SK-N-SH treated with all-trans-retinoic acid at 6 μM for 48 hours (cell line): ENCODE data around the gene BCAR3.

Source experiments
- ATAC-seq: fragments of 200-7000 bp; cut with Tn5 transposase; 3 replicates; pipeline ENCODE4 v1.9.1; 2020; ENCODE audit warnings: mild to moderate bottlenecking, moderate library complexity
- BACH2 ChIP-seq: fragments of 250-450 bp; sonication (Bioruptor Pico); IDR thresholded peaks from 2 replicates; pipeline ENCODE4 v1.9.0; 2021; ENCODE audit warnings: mild to moderate bottlenecking, borderline replicate concordance
- CREB5 ChIP-seq: fragments of 250-450 bp; sonication (Bioruptor Pico); IDR thresholded peaks from 2 replicates; pipeline ENCODE4 v1.5.1; 2020; ENCODE audit warnings: low read depth, mild to moderate bottlenecking, moderate library complexity
- CSDC2 ChIP-seq: fragments of 250-450 bp; sonication (Bioruptor Pico); IDR thresholded peaks from 2 replicates; pipeline ENCODE4 v1.5.0; 2020; ENCODE audit warnings: mild to moderate bottlenecking, moderate library complexity
- CSRNP3 ChIP-seq: fragments of 250-450 bp; sonication (Bioruptor Pico); IDR thresholded peaks from 2 replicates; pipeline ENCODE4 v1.5.1; 2021; ENCODE audit warnings: mild to moderate bottlenecking, moderate library complexity
- ESRRG ChIP-seq: fragments of 250-450 bp; sonication (Bioruptor Pico); IDR thresholded peaks from 2 replicates; pipeline ENCODE4 v1.6.1; 2021; ENCODE audit warnings: mild to moderate bottlenecking
- GLIS3 ChIP-seq: fragments of 250-450 bp; sonication (Bioruptor Pico); IDR thresholded peaks from 2 replicates; pipeline ENCODE4 v1.5.0; 2020; ENCODE audit warnings: mild to moderate bottlenecking, moderate library complexity
- ISL1 ChIP-seq: fragments of 250-450 bp; sonication (Bioruptor Pico); IDR thresholded peaks from 2 replicates; pipeline ENCODE4 v2.1.2; 2022; ENCODE audit warnings: mild to moderate bottlenecking, moderate library complexity
- POU6F1 ChIP-seq: fragments of 250-450 bp; sonication (Bioruptor Pico); IDR thresholded peaks from 2 replicates; pipeline ENCODE4 v1.8.0; 2021; ENCODE audit warnings: low read depth, mild to moderate bottlenecking, moderate library complexity, borderline replicate concordance
- PPARA ChIP-seq: fragments of 250-450 bp; sonication (Bioruptor Pico); IDR thresholded peaks from 2 replicates; pipeline ENCODE4 v1.5.0; 2020; ENCODE audit warnings: mild to moderate bottlenecking, borderline replicate concordance
- RARB ChIP-seq: fragments of 250-450 bp; sonication (Bioruptor Pico); IDR thresholded peaks from 2 replicates; pipeline ENCODE4 v1.8.0; 2021; ENCODE audit warnings: mild to moderate bottlenecking, moderate library complexity
- SNAI2 ChIP-seq: fragments of 250-450 bp; sonication (Bioruptor Pico); IDR thresholded peaks from 2 replicates; pipeline ENCODE4 v1.5.0; 2020; ENCODE audit warnings: mild to moderate bottlenecking, moderate library complexity
- TCF4 ChIP-seq: fragments of 250-450 bp; sonication (Bioruptor Pico); IDR thresholded peaks from 2 replicates; pipeline ENCODE4 v1.8.0; 2021; ENCODE audit warnings: mild to moderate bottlenecking, moderate library complexity, borderline replicate concordance
- TOX ChIP-seq: fragments of 250-450 bp; sonication (Bioruptor Pico); IDR thresholded peaks from 2 replicates; pipeline ENCODE4 v1.8.0; 2021; ENCODE audit warnings: mild to moderate bottlenecking, moderate library complexity, borderline replicate concordance
- ZC3H10 ChIP-seq: fragments of 250-450 bp; sonication (Bioruptor Pico); IDR thresholded peaks from 2 replicates; pipeline ENCODE4 v1.5.1; 2021; ENCODE audit warnings: mild to moderate bottlenecking, moderate library complexity
- ZFP3 ChIP-seq: fragments of 250-450 bp; sonication (Bioruptor Pico); IDR thresholded peaks from 2 replicates; pipeline ENCODE4 v1.5.0; 2020; ENCODE audit warnings: mild to moderate bottlenecking, moderate library complexity
- ZFP30 ChIP-seq: fragments of 450-650 bp; formaldehyde crosslinking; IDR thresholded peaks from 2 replicates; pipeline ENCODE4 v1.5.0; 2022; ENCODE audit warnings: mild to moderate bottlenecking, moderate library complexity
- ZNF565 ChIP-seq: fragments of 450-650 bp; formaldehyde crosslinking; conservative IDR thresholded peaks from 2 replicates; pipeline ENCODE4 v1.5.0; 2020; ENCODE audit warnings: low read depth, mild to moderate bottlenecking, moderate library complexity
- ZNF70 ChIP-seq: fragments of 450-650 bp; formaldehyde crosslinking; IDR thresholded peaks from 2 replicates; pipeline ENCODE4 v1.5.0; 2020; ENCODE audit warnings: mild to moderate bottlenecking, moderate library complexity
- ZNF8 ChIP-seq: fragments of 450-650 bp; formaldehyde crosslinking; IDR thresholded peaks from 2 replicates; pipeline ENCODE4 v1.5.0; 2020; ENCODE audit warnings: mild to moderate bottlenecking, moderate library complexity
- TF ChIP-seq, protein P1 (sequence below): fragments of 250-450 bp; sonication (Bioruptor Pico); IDR thresholded peaks from 2 replicates; pipeline ENCODE4 v1.8.0; 2020; ENCODE audit warnings: mild to moderate bottlenecking, moderate library complexity, borderline replicate concordance
- TF ChIP-seq, protein P2 (sequence below): fragments of 250-450 bp; sonication (Bioruptor Pico); IDR thresholded peaks from 2 replicates; pipeline ENCODE4 v1.5.0; 2020; ENCODE audit warnings: mild to moderate bottlenecking, moderate library complexity

The BCAR3 gene

GRCh38 chr1:93605812-93606512, 75.7 kb downstream of the BCAR3 start:
- TF ChIP-seq, protein P1, sequence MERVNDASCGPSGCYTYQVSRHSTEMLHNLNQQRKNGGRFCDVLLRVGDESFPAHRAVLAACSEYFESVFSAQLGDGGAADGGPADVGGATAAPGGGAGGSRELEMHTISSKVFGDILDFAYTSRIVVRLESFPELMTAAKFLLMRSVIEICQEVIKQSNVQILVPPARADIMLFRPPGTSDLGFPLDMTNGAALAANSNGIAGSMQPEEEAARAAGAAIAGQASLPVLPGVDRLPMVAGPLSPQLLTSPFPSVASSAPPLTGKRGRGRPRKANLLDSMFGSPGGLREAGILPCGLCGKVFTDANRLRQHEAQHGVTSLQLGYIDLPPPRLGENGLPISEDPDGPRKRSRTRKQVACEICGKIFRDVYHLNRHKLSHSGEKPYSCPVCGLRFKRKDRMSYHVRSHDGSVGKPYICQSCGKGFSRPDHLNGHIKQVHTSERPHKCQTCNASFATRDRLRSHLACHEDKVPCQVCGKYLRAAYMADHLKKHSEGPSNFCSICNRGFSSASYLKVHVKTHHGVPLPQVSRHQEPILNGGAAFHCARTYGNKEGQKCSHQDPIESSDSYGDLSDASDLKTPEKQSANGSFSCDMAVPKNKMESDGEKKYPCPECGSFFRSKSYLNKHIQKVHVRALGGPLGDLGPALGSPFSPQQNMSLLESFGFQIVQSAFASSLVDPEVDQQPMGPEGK = no peak
- ATAC-seq = peak; percentile 69

- no peak for TF ChIP-seq SNAI2
- TF ChIP-seq GLIS3 = no peak
- TF ChIP-seq, protein P1 = no peak
- TF ChIP-seq ZFP30 (CRISPR knock-in tag) = no peak
- TF ChIP-seq RARB (CRISPR knock-in tag) = no peak
- TF ChIP-seq PPARA = no peak
- no peak for TF ChIP-seq ZC3H10 (CRISPR knock-in tag)
- TF ChIP-seq ESRRG = no peak
- TF ChIP-seq ZNF70 (CRISPR knock-in tag) = no peak
- no peak for TF ChIP-seq CSRNP3 (CRISPR knock-in tag)
- TF ChIP-seq POU6F1 (CRISPR knock-in tag) = no peak
- TF ChIP-seq ZNF565 = no peak
- TF ChIP-seq TOX (CRISPR knock-in tag) = no peak
- TF ChIP-seq ZNF8 = no peak
- TF ChIP-seq CSDC2 (CRISPR knock-in tag) = no peak
- TF ChIP-seq ZFP3 (CRISPR knock-in tag) = no peak
- TF ChIP-seq, protein P2, sequence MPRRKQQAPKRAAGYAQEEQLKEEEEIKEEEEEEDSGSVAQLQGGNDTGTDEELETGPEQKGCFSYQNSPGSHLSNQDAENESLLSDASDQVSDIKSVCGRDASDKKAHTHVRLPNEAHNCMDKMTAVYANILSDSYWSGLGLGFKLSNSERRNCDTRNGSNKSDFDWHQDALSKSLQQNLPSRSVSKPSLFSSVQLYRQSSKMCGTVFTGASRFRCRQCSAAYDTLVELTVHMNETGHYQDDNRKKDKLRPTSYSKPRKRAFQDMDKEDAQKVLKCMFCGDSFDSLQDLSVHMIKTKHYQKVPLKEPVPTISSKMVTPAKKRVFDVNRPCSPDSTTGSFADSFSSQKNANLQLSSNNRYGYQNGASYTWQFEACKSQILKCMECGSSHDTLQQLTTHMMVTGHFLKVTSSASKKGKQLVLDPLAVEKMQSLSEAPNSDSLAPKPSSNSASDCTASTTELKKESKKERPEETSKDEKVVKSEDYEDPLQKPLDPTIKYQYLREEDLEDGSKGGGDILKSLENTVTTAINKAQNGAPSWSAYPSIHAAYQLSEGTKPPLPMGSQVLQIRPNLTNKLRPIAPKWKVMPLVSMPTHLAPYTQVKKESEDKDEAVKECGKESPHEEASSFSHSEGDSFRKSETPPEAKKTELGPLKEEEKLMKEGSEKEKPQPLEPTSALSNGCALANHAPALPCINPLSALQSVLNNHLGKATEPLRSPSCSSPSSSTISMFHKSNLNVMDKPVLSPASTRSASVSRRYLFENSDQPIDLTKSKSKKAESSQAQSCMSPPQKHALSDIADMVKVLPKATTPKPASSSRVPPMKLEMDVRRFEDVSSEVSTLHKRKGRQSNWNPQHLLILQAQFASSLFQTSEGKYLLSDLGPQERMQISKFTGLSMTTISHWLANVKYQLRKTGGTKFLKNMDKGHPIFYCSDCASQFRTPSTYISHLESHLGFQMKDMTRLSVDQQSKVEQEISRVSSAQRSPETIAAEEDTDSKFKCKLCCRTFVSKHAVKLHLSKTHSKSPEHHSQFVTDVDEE = no peak
- no peak for TF ChIP-seq CREB5
- no peak for TF ChIP-seq TCF4 (CRISPR knock-in tag)
- no peak for TF ChIP-seq ISL1 (CRISPR knock-in tag)
- no peak for ATAC-seq
Measured at GRCh38 chr1:93605026-93605568, 76.5 kb downstream of the BCAR3 start.

GRCh38 chr1:93604411-93604810, 77.2 kb downstream of the BCAR3 start:
- ATAC-seq = no peak

More at GRCh38 chr1:93604411-93604810, 77.2 kb downstream of the BCAR3 start:
- TF ChIP-seq ZNF8 (no peak), BACH2 (CRISPR knock-in tag) (no peak), ZFP30 (CRISPR knock-in tag) (no peak)
